ENCODE results near the gene BRPF1. TPM values are rescaled to one million over a fixed set of nuclear protein-coding genes. Genes with fewer than 3 reads are reported as not detected.

Gene BRPF1
- total and polyA plus RNA-seq, 2 donors, result 11.9 to 19.1 TPM

DNA sequence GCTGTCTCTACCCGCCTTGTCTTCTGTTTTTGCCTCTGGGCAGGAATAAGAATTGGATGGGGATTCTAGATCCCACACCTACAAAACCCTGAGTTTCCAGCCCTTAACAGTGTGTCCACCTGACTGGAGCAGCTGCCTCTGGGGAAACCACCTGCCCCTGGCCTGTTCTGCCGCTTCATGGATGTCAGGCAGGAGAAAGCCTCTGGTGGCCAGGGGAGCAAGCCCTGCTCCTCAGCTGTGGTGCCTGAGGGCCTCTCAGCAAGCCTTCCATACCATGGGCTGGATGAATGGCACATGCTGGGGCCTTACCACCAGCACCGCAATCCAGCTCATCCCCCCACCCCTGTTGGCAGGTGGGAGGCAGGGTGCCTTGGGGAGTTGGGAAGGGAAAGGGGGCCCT is 33.2 kb upstream of the BRPF1 start:
- no peaks in the 10 kb centered on the region for H3K4me1 ChIP-seq (ENCODE audit: control insufficient read depth in 2 of 2, insufficient read depth in 2 of 2, low read length in 2 of 2)
- no peak overlapping the region for H3K27ac ChIP-seq (ENCODE audit: low read depth in 1 of 2, low read length in 1 of 2)
- 97% methylated on average over 3 of the region's 3 CpGs for WGBS
- DNase-seq (ENCODE audit: low read depth in 6 of 9, low spot score in 9 of 9), result no peak
- no peak overlapping the region for H3K4me3 ChIP-seq (ENCODE audit: low read length in 2 of 2)
- peaks cover 66 to 67% of the 10 kb centered on the region in 2 donors for H3K36me3 ChIP-seq (ENCODE audit: control insufficient read depth in 2 of 2, insufficient read depth in 2 of 2, low read length in 1 of 2)
- no peaks in the 10 kb centered on the region for H3K9me3 ChIP-seq (ENCODE audit: control insufficient read depth in 2 of 2, insufficient read depth in 1 of 2, low read length in 1 of 2)
- peaks cover 4 to 5% of the 10 kb centered on the region in 2 donors for H3K27me3 ChIP-seq (ENCODE audit: control insufficient read depth in 2 of 2, insufficient read depth in 1 of 2, low read length in 1 of 2)

- 96% methylated on average over 2 of the region's 2 CpGs for WGBS
- Histone ChIP-seq H3K27me3 (ENCODE audit: control insufficient read depth in 2 of 2, insufficient read depth in 1 of 2, low read length in 1 of 2) (peaks cover 21 to 27% of the 10 kb centered on the region in 2 donors), H3K36me3 (ENCODE audit: control insufficient read depth in 2 of 2, insufficient read depth in 2 of 2, low read length in 1 of 2) (peaks cover 44 to 47% of the 10 kb centered on the region in 2 donors), H3K27ac (ENCODE audit: low read depth in 1 of 2, low read length in 1 of 2) (no peak overlapping the region), H3K4me1 (ENCODE audit: control insufficient read depth in 2 of 2, insufficient read depth in 2 of 2, low read length in 2 of 2) (peaks cover 5 to 8% of the 10 kb centered on the region in 2 donors), H3K9me3 (ENCODE audit: control insufficient read depth in 2 of 2, insufficient read depth in 1 of 2, low read length in 1 of 2) (no peaks in the 10 kb centered on the region), H3K4me3 (ENCODE audit: low read length in 2 of 2) (no peak overlapping the region)
- DNase-seq (ENCODE audit: low read depth in 6 of 9, low spot score in 9 of 9), result no peak
Observed at GRCh38 chr3:9700536-9700935, 31.0 kb upstream of the BRPF1 start.

- peaks cover 24 to 32% of the 10 kb centered on the region in 2 donors for H3K27me3 ChIP-seq (ENCODE audit: control insufficient read depth in 2 of 2, insufficient read depth in 1 of 2, low read length in 1 of 2)
- H3K27ac ChIP-seq (ENCODE audit: low read depth in 1 of 2, low read length in 1 of 2), result no peak overlapping the region
- H3K4me1 ChIP-seq (ENCODE audit: control insufficient read depth in 2 of 2, insufficient read depth in 2 of 2, low read length in 2 of 2), result peaks cover 5 to 8% of the 10 kb centered on the region in 2 donors
- peaks cover 39 to 44% of the 10 kb centered on the region in 2 donors for H3K36me3 ChIP-seq (ENCODE audit: control insufficient read depth in 2 of 2, insufficient read depth in 2 of 2, low read length in 1 of 2)
- 96% methylated on average over 7 of the region's 7 CpGs for WGBS
- DNase-seq (ENCODE audit: low read depth in 6 of 9, low spot score in 9 of 9), result no peak
- no peak overlapping the region for H3K4me3 ChIP-seq (ENCODE audit: low read length in 2 of 2)
- no peaks in the 10 kb centered on the region for H3K9me3 ChIP-seq (ENCODE audit: control insufficient read depth in 2 of 2, insufficient read depth in 1 of 2, low read length in 1 of 2)
Observed at GRCh38 chr3:9701006-9701405, 30.5 kb upstream of the BRPF1 start.

GRCh38 chr3:9701711-9702110 is 29.8 kb upstream of the BRPF1 start:
- no peak for DNase-seq (ENCODE audit: low read depth in 6 of 9, low spot score in 9 of 9)
- Histone ChIP-seq H3K4me3 (ENCODE audit: low read length in 2 of 2) (no peak overlapping the region), H3K27ac (ENCODE audit: low read depth in 1 of 2, low read length in 1 of 2) (no peak overlapping the region), H3K4me1 (ENCODE audit: control insufficient read depth in 2 of 2, insufficient read depth in 2 of 2, low read length in 2 of 2) (peaks cover 5 to 8% of the 10 kb centered on the region in 2 donors), H3K27me3 (ENCODE audit: control insufficient read depth in 2 of 2, insufficient read depth in 1 of 2, low read length in 1 of 2) (peaks cover 24 to 38% of the 10 kb centered on the region in 2 donors), H3K36me3 (ENCODE audit: control insufficient read depth in 2 of 2, insufficient read depth in 2 of 2, low read length in 1 of 2) (peaks cover 36 to 40% of the 10 kb centered on the region in 2 donors), H3K9me3 (ENCODE audit: control insufficient read depth in 2 of 2, insufficient read depth in 1 of 2, low read length in 1 of 2) (peaks cover 0 to 2% of the 10 kb centered on the region in 2 donors)
- WGBS, result 98% methylated on average over 10 of the region's 10 CpGs

- no peak for DNase-seq (ENCODE audit: low read depth in 6 of 9, low spot score in 9 of 9)
- H3K27me3 ChIP-seq (ENCODE audit: control insufficient read depth in 2 of 2, insufficient read depth in 1 of 2, low read length in 1 of 2), result peaks cover 24 to 42% of the 10 kb centered on the region in 2 donors
- H3K9me3 ChIP-seq (ENCODE audit: control insufficient read depth in 2 of 2, insufficient read depth in 1 of 2, low read length in 1 of 2), result peaks cover 0 to 3% of the 10 kb centered on the region in 2 donors
- H3K4me3 ChIP-seq (ENCODE audit: low read length in 2 of 2), result no peak overlapping the region
- no peak overlapping the region for H3K27ac ChIP-seq (ENCODE audit: low read depth in 1 of 2, low read length in 1 of 2)
- H3K4me1 ChIP-seq (ENCODE audit: control insufficient read depth in 2 of 2, insufficient read depth in 2 of 2, low read length in 2 of 2), result peaks cover 5 to 8% of the 10 kb centered on the region in 2 donors
- 98% methylated on average over 4 of the region's 4 CpGs for WGBS
- H3K36me3 ChIP-seq (ENCODE audit: control insufficient read depth in 2 of 2, insufficient read depth in 2 of 2, low read length in 1 of 2), result peaks cover 25 to 26% of the 10 kb centered on the region in 2 donors
Observed at GRCh38 chr3:9703240-9703639, 28.3 kb upstream of the BRPF1 start.

DNA sequence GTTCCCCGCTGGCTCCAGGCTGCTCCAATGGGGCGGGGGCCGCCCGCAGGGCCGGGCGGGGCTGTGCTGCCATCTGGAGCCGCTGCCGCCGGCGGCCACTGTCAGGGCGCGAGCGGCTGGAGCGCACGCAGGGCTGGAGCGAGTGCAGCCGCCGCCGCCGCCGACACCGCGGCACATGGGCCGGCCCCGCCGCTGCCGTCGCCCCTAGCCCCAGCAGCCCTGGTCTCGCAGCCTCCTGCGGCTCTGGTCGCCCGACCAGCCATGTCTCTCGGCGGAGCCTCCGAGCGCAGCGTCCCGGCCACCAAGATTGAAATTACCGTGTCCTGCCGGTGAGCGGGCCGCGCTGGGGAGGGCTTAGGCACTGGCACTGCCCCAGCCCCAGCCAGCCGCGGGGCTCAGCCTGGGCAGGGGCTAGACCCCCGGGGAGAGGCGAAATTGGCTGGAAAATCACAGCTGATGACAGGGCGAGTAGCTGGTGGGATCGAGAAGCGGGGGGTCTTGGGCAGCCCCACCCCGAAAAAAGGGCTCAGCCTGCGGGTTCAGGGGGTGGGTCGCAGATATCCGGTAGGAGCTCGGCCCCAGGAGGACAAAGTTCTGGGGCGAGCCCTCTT is 27.7 kb upstream of the BRPF1 start, which contains the start of gene CPNE9:
CPNE9 (plus strand) TSS at position 98 of the 611 bp plus-strand sequence; CDS start at position 262, 164 bp downstream.
- Histone ChIP-seq H3K4me3 (ENCODE audit: low read length in 2 of 2) (no peak within 1 kb of the TSS), H3K9me3 (ENCODE audit: control insufficient read depth in 2 of 2, insufficient read depth in 1 of 2, low read length in 1 of 2) (peaks cover 0 to 3% of the 10 kb centered on the region in 2 donors), H3K27me3 (ENCODE audit: control insufficient read depth in 2 of 2, insufficient read depth in 1 of 2, low read length in 1 of 2) (peaks cover 24 to 42% of the 10 kb centered on the region in 2 donors), H3K27ac (ENCODE audit: low read depth in 1 of 2, low read length in 1 of 2) (no peak within 1 kb of the TSS), H3K4me1 (ENCODE audit: control insufficient read depth in 2 of 2, insufficient read depth in 2 of 2, low read length in 2 of 2) (peaks cover 5 to 8% of the 10 kb centered on the region in 2 donors), H3K36me3 (ENCODE audit: control insufficient read depth in 2 of 2, insufficient read depth in 2 of 2, low read length in 1 of 2) (peaks cover 21 to 22% of the 10 kb centered on the region in 2 donors)
- WGBS, result 6% methylated on average over 56 of the region's 56 CpGs
- DNase-seq (ENCODE audit: low read depth in 6 of 9, low spot score in 9 of 9), result no peak

DNA sequence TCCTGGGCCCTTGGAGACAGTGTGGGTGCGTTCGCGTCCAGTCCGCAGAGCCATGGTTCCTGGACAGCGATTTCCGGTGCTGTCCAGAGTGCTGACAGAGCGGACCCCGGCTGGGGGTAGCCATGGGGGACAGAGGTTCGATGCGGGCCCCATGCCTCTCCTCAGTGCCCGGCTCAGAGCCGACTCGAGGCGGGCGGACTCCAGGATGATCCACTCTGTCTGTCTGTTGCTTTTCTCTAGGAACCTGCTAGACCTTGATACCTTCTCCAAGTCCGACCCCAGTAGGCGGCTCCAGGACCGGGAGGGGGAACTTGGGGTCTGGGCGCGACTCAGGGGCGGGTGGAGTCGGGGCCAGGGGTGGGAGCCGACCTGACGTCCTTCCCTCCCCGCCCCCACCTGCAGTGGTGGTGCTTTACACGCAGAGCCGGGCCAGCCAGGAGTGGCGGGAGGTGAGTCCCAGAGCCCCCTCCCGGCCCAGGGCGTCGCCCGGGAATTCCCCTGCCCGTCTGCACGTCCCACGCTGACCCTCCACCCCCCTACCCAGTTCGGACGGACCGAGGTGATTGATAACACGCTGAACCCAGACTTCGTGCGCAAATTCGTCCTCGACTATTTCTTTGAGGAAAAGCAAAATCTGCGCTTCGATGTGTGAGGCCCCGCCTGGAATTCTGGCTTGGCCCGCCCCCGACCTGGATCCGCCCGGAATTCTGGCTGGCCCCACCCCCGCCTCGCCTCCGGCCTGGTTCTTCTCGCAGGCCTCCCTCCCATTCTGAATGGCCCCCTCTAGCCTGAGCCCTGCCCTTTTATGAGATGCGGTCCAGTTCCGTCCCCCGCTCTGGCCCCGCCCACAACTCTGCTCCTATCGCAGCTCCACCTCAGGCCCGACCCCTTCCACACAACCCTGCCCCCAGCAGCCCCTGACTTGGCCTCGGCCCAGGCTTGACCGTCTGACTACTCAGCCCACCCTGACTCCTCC is 26.9 kb upstream of the BRPF1 start:
- no peak for DNase-seq (ENCODE audit: low read depth in 6 of 9, low spot score in 9 of 9)
- peaks cover 0 to 3% of the 10 kb centered on the region in 2 donors for H3K9me3 ChIP-seq (ENCODE audit: control insufficient read depth in 2 of 2, insufficient read depth in 1 of 2, low read length in 1 of 2)
- H3K4me3 ChIP-seq (ENCODE audit: low read length in 2 of 2), result no peak overlapping the region
- 4% methylated on average over 62 of the region's 62 CpGs for WGBS
- H3K36me3 ChIP-seq (ENCODE audit: control insufficient read depth in 2 of 2, insufficient read depth in 2 of 2, low read length in 1 of 2), result peaks cover 18 to 20% of the 10 kb centered on the region in 2 donors
- H3K27ac ChIP-seq (ENCODE audit: low read depth in 1 of 2, low read length in 1 of 2), result no peak overlapping the region
- H3K4me1 ChIP-seq (ENCODE audit: control insufficient read depth in 2 of 2, insufficient read depth in 2 of 2, low read length in 2 of 2), result peaks cover 5 to 8% of the 10 kb centered on the region in 2 donors
- peaks cover 24 to 42% of the 10 kb centered on the region in 2 donors for H3K27me3 ChIP-seq (ENCODE audit: control insufficient read depth in 2 of 2, insufficient read depth in 1 of 2, low read length in 1 of 2)

DNA sequence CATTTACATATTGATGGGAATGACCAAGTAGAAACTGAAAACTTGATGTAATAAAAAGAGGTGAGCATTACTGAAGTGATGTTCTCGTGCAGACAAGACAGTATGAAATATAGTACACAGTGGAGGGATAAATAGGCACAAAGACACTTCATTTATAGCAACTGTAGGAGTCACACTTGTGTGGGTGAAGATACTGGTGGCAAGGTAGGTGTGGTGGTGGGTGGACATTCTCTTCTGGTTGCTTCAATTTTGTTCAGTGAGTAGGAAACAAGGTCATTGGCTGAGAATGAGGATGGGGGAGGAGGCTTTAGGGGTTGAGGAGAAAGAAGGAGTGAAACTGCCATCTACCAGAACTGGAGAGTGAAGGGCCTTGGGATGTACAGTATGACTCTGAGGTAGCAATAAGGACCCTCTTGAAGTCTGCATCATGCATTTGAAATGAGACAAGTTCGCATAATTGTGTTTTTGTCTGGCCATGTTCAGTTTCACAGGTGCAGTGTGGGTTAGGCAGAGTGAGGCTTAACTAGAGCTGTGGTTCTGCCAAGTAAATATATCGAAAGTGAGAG is 21.3 kb upstream of the BRPF1 start:
- H3K27ac ChIP-seq (ENCODE audit: low read depth in 1 of 2, low read length in 1 of 2), result no peak overlapping the region
- WGBS, result 94% methylated on average over 3 of the region's 3 CpGs
- no peak overlapping the region for H3K4me3 ChIP-seq (ENCODE audit: low read length in 2 of 2)
- peaks cover 3 to 20% of the 10 kb centered on the region in 2 donors for H3K27me3 ChIP-seq (ENCODE audit: control insufficient read depth in 2 of 2, insufficient read depth in 1 of 2, low read length in 1 of 2)
- DNase-seq (ENCODE audit: low read depth in 6 of 9, low spot score in 9 of 9), result no peak
- no peaks in the 10 kb centered on the region for H3K4me1 ChIP-seq (ENCODE audit: control insufficient read depth in 2 of 2, insufficient read depth in 2 of 2, low read length in 2 of 2)
- H3K9me3 ChIP-seq (ENCODE audit: control insufficient read depth in 2 of 2, insufficient read depth in 1 of 2, low read length in 1 of 2), result peaks cover 0 to 3% of the 10 kb centered on the region in 2 donors
- H3K36me3 ChIP-seq (ENCODE audit: control insufficient read depth in 2 of 2, insufficient read depth in 2 of 2, low read length in 1 of 2), result no peaks in the 10 kb centered on the region

Data from thymus (tissue), 11 donors.